ENCODE data around the gene RBM5.

DNA sequence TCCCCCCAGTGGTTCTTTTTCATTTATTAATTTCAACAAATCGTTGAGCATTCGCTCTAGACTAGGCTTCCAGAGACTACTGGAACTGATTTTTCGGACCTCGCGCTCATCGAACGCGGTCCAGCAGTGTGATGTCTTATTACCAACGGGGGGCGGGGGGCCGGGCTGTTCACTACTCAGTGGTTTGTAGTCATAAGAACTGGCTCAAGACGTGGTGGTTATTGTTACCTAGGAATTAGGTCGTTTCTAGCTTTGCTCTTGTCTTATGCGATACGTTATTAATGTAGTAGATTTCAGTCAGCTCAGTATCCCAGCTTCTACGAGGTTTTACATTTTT lies 858 bp downstream of the RBM5 start:
- TF ChIP-seq, protein P1, sequence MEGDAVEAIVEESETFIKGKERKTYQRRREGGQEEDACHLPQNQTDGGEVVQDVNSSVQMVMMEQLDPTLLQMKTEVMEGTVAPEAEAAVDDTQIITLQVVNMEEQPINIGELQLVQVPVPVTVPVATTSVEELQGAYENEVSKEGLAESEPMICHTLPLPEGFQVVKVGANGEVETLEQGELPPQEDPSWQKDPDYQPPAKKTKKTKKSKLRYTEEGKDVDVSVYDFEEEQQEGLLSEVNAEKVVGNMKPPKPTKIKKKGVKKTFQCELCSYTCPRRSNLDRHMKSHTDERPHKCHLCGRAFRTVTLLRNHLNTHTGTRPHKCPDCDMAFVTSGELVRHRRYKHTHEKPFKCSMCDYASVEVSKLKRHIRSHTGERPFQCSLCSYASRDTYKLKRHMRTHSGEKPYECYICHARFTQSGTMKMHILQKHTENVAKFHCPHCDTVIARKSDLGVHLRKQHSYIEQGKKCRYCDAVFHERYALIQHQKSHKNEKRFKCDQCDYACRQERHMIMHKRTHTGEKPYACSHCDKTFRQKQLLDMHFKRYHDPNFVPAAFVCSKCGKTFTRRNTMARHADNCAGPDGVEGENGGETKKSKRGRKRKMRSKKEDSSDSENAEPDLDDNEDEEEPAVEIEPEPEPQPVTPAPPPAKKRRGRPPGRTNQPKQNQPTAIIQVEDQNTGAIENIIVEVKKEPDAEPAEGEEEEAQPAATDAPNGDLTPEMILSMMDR (IDR thresholded peaks at IDR 0.05; ENCODE audit: low read depth, low read length), result no peak
- no peak for TF ChIP-seq EZH2phosphoT487 (IDR thresholded peaks at IDR 0.05; ENCODE audit: low read depth)
